Skeletal muscle satellite cell (primary cell): ENCODE data around the gene C17orf58. TPM values are rescaled to one million over a fixed set of nuclear protein-coding genes. Genes with fewer than 3 reads are reported as not detected.

Experiments used
- H3K27me3 ChIP-seq: 2 replicates; pipeline ENCODE4 v1.7.0; 2013; ENCODE audit warnings: low read length; ENCODE audit not compliant: control insufficient read depth, insufficient read depth
- H3K36me3 ChIP-seq: 2 replicates; pipeline ENCODE4 v1.7.0; 2013; ENCODE audit warnings: mild to moderate bottlenecking, control low read depth, low read length; ENCODE audit not compliant: insufficient read depth
- H3K4me1 ChIP-seq: 2 replicates; pipeline ENCODE4 v1.7.0; 2013; ENCODE audit warnings: low read length; ENCODE audit not compliant: control insufficient read depth, insufficient read depth
- H3K4me2 ChIP-seq: 2 replicates; pipeline ENCODE4 v1.7.0; 2013; ENCODE audit warnings: mild to moderate bottlenecking, low read length
- H3K4me3 ChIP-seq: 2 replicates; pipeline ENCODE4 v1.7.0; 2013; ENCODE audit warnings: low read length
- H3K9ac ChIP-seq: 2 replicates; pipeline ENCODE4 v1.7.0; 2013; ENCODE audit warnings: mild to moderate bottlenecking, low read depth, low read length, moderate library complexity
- H3K9me3 ChIP-seq: replicated peaks from 2 replicates; pipeline ENCODE4 v1.7.0; 2013; ENCODE audit warnings: mild to moderate bottlenecking, control low read depth, low read length
- small RNA-seq: library from RNA; depleted of rRNA; stranded (forward); fragments of <200 nt; gene quantifications from one replicate; pipeline ENCODE3, GENCODE V24; 2012

C17orf58 gene

GRCh38 chr17:67944035-67944434 is 52.2 kb downstream of the C17orf58 start:
- no peak overlapping the region for H3K9ac ChIP-seq
- no peak overlapping the region for H3K4me3 ChIP-seq
- peaks cover 93% of the 10 kb centered on the region for H3K36me3 ChIP-seq
- H3K4me2 ChIP-seq, result no peak overlapping the region
- no peaks in the 10 kb centered on the region for H3K4me1 ChIP-seq
- no peaks in the 10 kb centered on the region for H3K9me3 ChIP-seq
- H3K27me3 ChIP-seq, result no peaks in the 10 kb centered on the region

GRCh38 chr17:67942810-67943209 is 53.5 kb downstream of the C17orf58 start:
- H3K36me3 ChIP-seq, result peaks cover 83% of the 10 kb centered on the region
- H3K9ac ChIP-seq, result no peak overlapping the region
- no peak overlapping the region for H3K4me3 ChIP-seq
- H3K9me3 ChIP-seq, result no peaks in the 10 kb centered on the region
- no peaks in the 10 kb centered on the region for H3K27me3 ChIP-seq
- H3K4me1 ChIP-seq, result no peaks in the 10 kb centered on the region
- H3K4me2 ChIP-seq, result no peak overlapping the region

Small RNA genes lying within 50 kb of the gene (small RNA-seq; reads per million reads assigned to genes)
- not detected for gene RN7SL622P
